Measurements from ENCODE around the gene MDFIC2. TPM values are rescaled to one million over a fixed set of nuclear protein-coding genes. Genes with fewer than 3 reads are reported as not detected.

The MDFIC2 gene
- total RNA-seq, 1 experiment from 2014 or later = 1.3 TPM

GRCh38 chr3:70149714-70150400 is 162.6 kb downstream of the MDFIC2 start:
- Histone ChIP-seq H3K27me3 (no peaks in the 10 kb centered on the region), H3K9me3 (peaks cover 5% of the 10 kb centered on the region; the same call in 1 of the 2 replicates), H3K36me3 (no peaks in the 10 kb centered on the region), H3K4me3 (no peak overlapping the region)
- no peak for DNase-seq

Data from MG63 (cell line).